Colonic mucosa (tissue), 4 donors: ENCODE data around the gene UHMK1. TPM values are rescaled to one million over a fixed set of nuclear protein-coding genes. Genes with fewer than 3 reads are reported as not detected.
"Not testable (repeated sequence)": the region's sequence is repeated elsewhere in the genome, so short reads cannot be mapped to it uniquely, and the experiment has no call there.

Experiments
- DNase-seq: peaks from one replicate; pipeline ENCODE4 v3.0.0-alpha.2; 2020
- H3K27ac ChIP-seq: fragments of 200-600 bp; one replicate; pipeline ENCODE4 v1.8.0; 2021
- H3K27me3 ChIP-seq: fragments of 200-600 bp; one replicate; pipeline ENCODE4 v1.8.0; 2021
- H3K36me3 ChIP-seq: fragments of 200-600 bp; one replicate; pipeline ENCODE4 v1.8.0; 2021
- H3K4me1 ChIP-seq: fragments of 200-600 bp; one replicate; pipeline ENCODE4 v1.8.0; 2021; ENCODE audit warnings: mild to moderate bottlenecking
- H3K4me3 ChIP-seq: fragments of 200-600 bp; one replicate; pipeline ENCODE4 v1.8.0; 2021
- H3K9ac ChIP-seq, 2 donors: one replicate each; pipeline ENCODE4 v1.7.0; 2013; ENCODE audit warnings: control low read depth in 2 of 2, low read depth in 2 of 2, low read length in 2 of 2
- H3K9me3 ChIP-seq: fragments of 200-600 bp; one replicate; pipeline ENCODE4 v1.8.0; 2021
- intact Hi-C: fragments of 100-400 bp; cut with DNase I; formaldehyde crosslinking; loops from one replicate; pipeline ENCODE4 v1.14.1; 2022
- total RNA-seq, 2 donors: library from RNA; stranded (reverse); fragmentation: NEBNext Ultra II Directional in 1 of 2; extraction: Animal tissue kit (Norgen Biotek cat#: 25700) in 1 of 2; gene quantifications; one replicate each; pipeline ENCODE4 v1.2.1, GENCODE V29; 2021
- TF ChIP-seq, protein P1 (sequence below): fragments of 200-600 bp; IDR thresholded peaks from one replicate; pipeline ENCODE4 v1.8.0; 2022; ENCODE audit warnings: antibody characterized with exemption, mild to moderate bottlenecking
- donor health status: healthy.
- donor health status: DM: no; HTN: no; CAD: no.
- donor health status: DM: no; HTN: no; CAD: no.

UHMK1 gene, protein sequence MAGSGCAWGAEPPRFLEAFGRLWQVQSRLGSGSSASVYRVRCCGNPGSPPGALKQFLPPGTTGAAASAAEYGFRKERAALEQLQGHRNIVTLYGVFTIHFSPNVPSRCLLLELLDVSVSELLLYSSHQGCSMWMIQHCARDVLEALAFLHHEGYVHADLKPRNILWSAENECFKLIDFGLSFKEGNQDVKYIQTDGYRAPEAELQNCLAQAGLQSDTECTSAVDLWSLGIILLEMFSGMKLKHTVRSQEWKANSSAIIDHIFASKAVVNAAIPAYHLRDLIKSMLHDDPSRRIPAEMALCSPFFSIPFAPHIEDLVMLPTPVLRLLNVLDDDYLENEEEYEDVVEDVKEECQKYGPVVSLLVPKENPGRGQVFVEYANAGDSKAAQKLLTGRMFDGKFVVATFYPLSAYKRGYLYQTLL
- total RNA-seq: 10 to 100 TPM; 52.1 to 59.0 TPM

DNA sequence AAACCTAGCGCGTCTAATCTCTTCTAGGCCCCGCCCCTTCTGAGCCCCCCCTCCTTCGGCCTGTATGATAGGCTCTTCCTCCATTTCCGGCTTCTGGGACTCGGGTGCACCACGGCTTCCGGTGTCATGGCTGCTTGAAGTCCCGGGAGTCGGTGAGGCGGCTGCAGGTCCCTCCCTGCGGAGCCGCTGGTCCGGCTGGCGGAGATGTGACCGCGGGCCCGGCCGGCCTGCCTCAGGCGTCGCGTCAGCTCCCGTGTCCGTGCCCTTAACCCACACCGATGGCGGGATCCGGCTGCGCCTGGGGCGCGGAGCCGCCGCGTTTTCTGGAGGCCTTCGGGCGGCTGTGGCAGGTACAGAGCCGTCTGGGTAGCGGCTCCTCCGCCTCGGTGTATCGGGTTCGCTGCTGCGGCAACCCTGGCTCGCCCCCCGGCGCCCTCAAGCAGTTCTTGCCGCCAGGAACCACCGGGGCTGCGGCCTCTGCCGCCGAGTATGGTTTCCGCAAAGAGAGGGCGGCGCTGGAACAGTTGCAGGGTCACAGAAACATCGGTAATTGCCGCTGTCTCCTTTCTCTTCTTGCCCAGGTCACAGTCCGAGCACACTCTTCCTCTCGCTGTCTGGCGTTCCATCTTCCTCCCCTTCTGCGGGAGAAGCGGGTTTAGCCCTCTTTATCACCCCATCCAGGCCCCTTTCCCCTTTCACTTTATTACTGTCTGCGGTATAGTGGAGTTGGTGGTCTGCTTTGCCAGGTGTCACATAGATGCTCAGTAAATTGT, at the start of gene UHMK1:
Gene UHMK1, plus strand, starts transcription at position 96 of the 773 bp plus-strand sequence. Its CDS starts 183 bp downstream, at position 279.
- TF ChIP-seq, protein P1, sequence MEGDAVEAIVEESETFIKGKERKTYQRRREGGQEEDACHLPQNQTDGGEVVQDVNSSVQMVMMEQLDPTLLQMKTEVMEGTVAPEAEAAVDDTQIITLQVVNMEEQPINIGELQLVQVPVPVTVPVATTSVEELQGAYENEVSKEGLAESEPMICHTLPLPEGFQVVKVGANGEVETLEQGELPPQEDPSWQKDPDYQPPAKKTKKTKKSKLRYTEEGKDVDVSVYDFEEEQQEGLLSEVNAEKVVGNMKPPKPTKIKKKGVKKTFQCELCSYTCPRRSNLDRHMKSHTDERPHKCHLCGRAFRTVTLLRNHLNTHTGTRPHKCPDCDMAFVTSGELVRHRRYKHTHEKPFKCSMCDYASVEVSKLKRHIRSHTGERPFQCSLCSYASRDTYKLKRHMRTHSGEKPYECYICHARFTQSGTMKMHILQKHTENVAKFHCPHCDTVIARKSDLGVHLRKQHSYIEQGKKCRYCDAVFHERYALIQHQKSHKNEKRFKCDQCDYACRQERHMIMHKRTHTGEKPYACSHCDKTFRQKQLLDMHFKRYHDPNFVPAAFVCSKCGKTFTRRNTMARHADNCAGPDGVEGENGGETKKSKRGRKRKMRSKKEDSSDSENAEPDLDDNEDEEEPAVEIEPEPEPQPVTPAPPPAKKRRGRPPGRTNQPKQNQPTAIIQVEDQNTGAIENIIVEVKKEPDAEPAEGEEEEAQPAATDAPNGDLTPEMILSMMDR: no peak
- Histone ChIP-seq H3K27ac (peak within 1 kb of the TSS; percentile 82), H3K9me3 (no peaks in the 10 kb centered on the region), H3K4me1 (no peaks in the 10 kb centered on the region), H3K9ac (peak within 1 kb of the TSS; percentile 89 to 96), H3K36me3 (no peaks in the 10 kb centered on the region), H3K4me3 (peak within 1 kb of the TSS; percentile 73), H3K27me3 (no peaks in the 10 kb centered on the region)
- intact Hi-C loops: no loop called here
- DNase-seq: peak; percentile 94

DNA sequence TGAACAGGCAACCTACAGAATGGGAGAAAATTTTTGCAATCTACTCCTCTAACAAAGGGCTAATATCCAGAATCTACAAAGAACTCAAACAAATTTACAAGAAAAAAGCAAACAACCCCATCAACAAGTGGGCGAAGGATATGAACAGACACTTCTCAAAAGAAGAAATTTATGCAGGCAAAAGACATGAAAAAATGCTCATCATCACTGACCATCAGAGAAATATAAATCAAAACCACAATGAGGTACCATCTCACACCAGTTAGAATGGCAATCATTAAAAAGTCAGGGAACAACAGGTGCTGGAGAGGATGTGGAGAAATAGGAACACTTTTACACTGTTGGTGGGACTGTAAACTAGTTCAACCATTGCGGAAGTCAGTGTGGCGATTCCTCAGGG, 43.3 kb upstream of the UHMK1 start:
- H3K4me1 ChIP-seq, H3K4me3 ChIP-seq, H3K9me3 ChIP-seq, intact Hi-C loops, H3K27me3 ChIP-seq, H3K36me3 ChIP-seq, H3K9ac ChIP-seq, DNase-seq, H3K27ac ChIP-seq: not testable (repeated sequence)

DNA sequence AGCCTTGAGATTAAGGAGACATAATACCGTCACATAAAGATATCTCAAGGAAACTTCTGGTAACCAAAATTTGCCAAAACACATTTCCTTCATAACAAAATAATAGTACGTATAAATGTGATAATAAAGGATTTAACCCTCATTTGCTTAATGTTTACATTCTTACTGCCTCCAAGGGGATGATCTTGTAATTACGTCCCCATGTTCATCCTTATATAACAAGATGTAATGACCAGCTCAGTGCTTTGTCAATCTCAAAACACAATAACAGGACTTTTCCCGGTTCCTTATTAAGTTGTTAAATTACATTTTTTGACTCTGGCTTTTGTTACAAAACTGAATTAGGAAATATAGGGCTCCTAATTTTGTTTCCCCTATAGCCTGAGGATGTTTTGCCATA, 41.3 kb upstream of the UHMK1 start:
- Histone ChIP-seq H3K4me1 (no peaks in the 10 kb centered on the region), H3K9ac (no peak overlapping the region), H3K36me3 (no peaks in the 10 kb centered on the region), H3K27ac (no peak overlapping the region), H3K9me3 (no peaks in the 10 kb centered on the region), H3K27me3 (no peaks in the 10 kb centered on the region), H3K4me3 (no peak overlapping the region)
- intact Hi-C loops: no loop called here
- DNase-seq: no peak
- TF ChIP-seq, protein P1: no peak

DNA sequence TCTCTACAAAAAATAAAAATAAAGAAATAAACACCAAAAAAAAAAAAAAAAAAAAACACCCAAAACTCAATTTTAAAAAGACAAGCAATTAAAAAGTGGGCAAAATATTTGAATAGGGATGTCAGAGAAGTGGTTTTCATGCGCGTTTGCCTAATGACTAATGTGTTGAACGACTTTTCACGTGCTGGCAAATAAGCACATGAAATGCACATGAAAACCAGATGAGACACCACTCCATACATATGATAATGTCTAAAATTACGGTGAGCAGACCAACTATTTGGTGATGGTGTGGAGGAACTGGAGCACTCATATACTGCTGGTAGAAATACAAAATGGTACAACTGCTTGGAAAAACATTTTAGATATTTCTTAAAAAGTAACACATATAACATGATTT, 39.4 kb upstream of the UHMK1 start:
- intact Hi-C loops: no loop called here
- TF ChIP-seq, protein P1: no peak
- no peak for DNase-seq
- H3K9ac ChIP-seq: no peak overlapping the region
- H3K36me3 ChIP-seq: no peaks in the 10 kb centered on the region
- H3K4me3 ChIP-seq: no peak overlapping the region
- no peaks in the 10 kb centered on the region for H3K9me3 ChIP-seq
- no peaks in the 10 kb centered on the region for H3K4me1 ChIP-seq
- no peaks in the 10 kb centered on the region for H3K27me3 ChIP-seq
- H3K27ac ChIP-seq: no peak overlapping the region

DNA sequence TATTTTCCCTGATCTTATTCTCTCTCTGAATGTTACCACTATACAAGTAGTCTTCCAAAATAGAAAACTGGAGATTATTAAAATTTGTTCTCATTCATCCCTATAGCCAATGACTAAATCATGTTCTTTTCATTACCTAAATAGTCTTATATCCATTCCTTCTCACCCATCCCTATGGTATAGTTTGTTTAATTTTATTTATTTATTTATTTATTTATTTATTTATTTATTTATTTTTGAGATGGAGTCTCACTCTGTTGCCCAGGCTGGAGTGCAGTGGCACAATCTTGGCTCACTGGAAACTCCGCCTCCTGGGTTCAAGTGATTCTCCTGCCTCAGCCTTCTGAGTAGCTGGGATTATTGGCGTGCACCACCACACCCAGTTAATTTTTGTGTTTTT, 35.2 kb upstream of the UHMK1 start:
- H3K4me1 ChIP-seq, H3K36me3 ChIP-seq, intact Hi-C loops, H3K27me3 ChIP-seq, H3K9me3 ChIP-seq, DNase-seq, H3K4me3 ChIP-seq, H3K9ac ChIP-seq, H3K27ac ChIP-seq: not testable (repeated sequence)

DNA sequence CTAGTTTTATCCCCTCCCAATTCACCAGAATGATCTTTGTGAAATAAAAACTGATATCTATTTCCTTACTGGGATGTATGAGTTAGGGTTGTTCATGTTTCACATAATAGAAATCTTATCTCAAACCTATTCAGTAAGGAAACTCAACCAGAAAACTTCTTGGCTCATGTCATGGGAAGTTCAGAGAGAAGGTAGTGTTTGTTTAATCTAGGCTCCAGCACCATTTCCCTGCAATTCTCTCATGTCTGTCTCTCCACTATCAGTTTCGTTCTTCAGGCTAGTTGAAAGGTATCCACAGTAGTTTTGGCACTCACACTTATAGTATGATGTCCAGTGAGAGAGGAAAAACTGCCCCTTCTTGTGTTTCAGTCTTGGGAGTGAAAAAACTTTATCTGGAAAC, 34.6 kb upstream of the UHMK1 start:
- Histone ChIP-seq H3K9me3 (no peaks in the 10 kb centered on the region), H3K9ac (no peak overlapping the region), H3K4me1 (no peaks in the 10 kb centered on the region), H3K27ac (no peak overlapping the region), H3K4me3 (no peak overlapping the region), H3K27me3 (no peaks in the 10 kb centered on the region), H3K36me3 (no peaks in the 10 kb centered on the region)
- no peak for DNase-seq
- intact Hi-C loops: no loop called here
- TF ChIP-seq, protein P1: no peak
